AG04449 (cell line): ENCODE measurements around the gene IQCF5.

Experiments used
- CTCF ChIA-PET: fragments of 350-600 bp; formaldehyde crosslinking; extraction: SDS; loops from one replicate; lab custom pipeline; 2021; ENCODE audit warnings: antibody characterized with exemption; lab: Yijun Ruan, JAX
- POLR2A ChIA-PET: fragments of 400-600, 350-600 bp; formaldehyde crosslinking; extraction: SDS; loops from one replicate; lab custom pipeline; 2020; ENCODE audit warnings: antibody characterized with exemption, inconsistent platforms; lab: Yijun Ruan, JAX
- DNase-seq: peaks from one replicate; pipeline ENCODE4 v3.0.0-alpha.2; 2010; ENCODE audit warnings: low read depth, low spot score
- H3K4me3 ChIP-seq: 2 replicates; pipeline ENCODE4 v1.5.1; 2011; ENCODE audit warnings: low read depth, mild to moderate bottlenecking, control low read depth, low read length
- CTCF ChIP-seq: IDR thresholded peaks from one replicate; pipeline ENCODE4 v1.5.1; 2011; ENCODE audit warnings: mild to moderate bottlenecking, moderate library complexity, low read length, control low read depth, inconsistent platforms; ENCODE audit not compliant: insufficient read depth; ENCODE audit errors: missing control alignments

IQCF5 gene

GRCh38 chr3:51887620-51888019 lies 12.2 kb upstream of the IQCF5 start:
- TF ChIP-seq CTCF: no peak
- CTCF ChIA-PET: no interaction called here
- no peak for DNase-seq
- H3K4me3 ChIP-seq: no peak overlapping the region
- POLR2A ChIA-PET: no interaction called here

GRCh38 chr3:51886447-51886846 lies 11.0 kb upstream of the IQCF5 start:
- ChIA-PET POLR2A (no interaction called here), CTCF (no interaction called here)
- DNase-seq: no peak
- no peak for TF ChIP-seq CTCF
- H3K4me3 ChIP-seq: no peak overlapping the region

- no peak overlapping the region for H3K4me3 ChIP-seq
- CTCF ChIA-PET: no interaction called here
- POLR2A ChIA-PET: no interaction called here
- DNase-seq: no peak
- TF ChIP-seq CTCF: no peak
These were observed 4.5 kb upstream of the IQCF5 start for GRCh38 chr3:51879937-51880336.

- POLR2A ChIA-PET: no interaction called here
- CTCF ChIA-PET: no interaction called here
- DNase-seq: no peak
- no peak for TF ChIP-seq CTCF
- no peak overlapping the region for H3K4me3 ChIP-seq
These were observed 785 bp upstream of the IQCF5 start for GRCh38 chr3:51876186-51876585.

- ChIA-PET POLR2A (no interaction called here), CTCF (no interaction called here)
- DNase-seq: no peak
- no peak overlapping the region for H3K4me3 ChIP-seq
- TF ChIP-seq CTCF: no peak
These were observed 512 bp downstream of the IQCF5 start for GRCh38 chr3:51874889-51875288.

GRCh38 chr3:51874411-51874810 lies 990 bp downstream of the IQCF5 start:
- H3K4me3 ChIP-seq: no peak overlapping the region
- no peak for TF ChIP-seq CTCF
- ChIA-PET POLR2A (no interaction called here), CTCF (no interaction called here)
- no peak for DNase-seq
